Hematopoietic multipotent progenitor cell treated with erythropoietin and hydrocortisone succinate and interleukin-3 and kit ligand, for 17 days (in vitro differentiated cells): ENCODE data around the gene TXNDC17.
"Not testable (repeated sequence)": the region's sequence is repeated elsewhere in the genome, so short reads cannot be mapped to it uniquely, and the experiment has no call there.

Experiments
- DNase-seq: peaks from one replicate; pipeline ENCODE4 v3.0.0-alpha.2; 2015; ENCODE audit warnings: low spot score

The TXNDC17 gene

GRCh38 chr17:6637458-6637840, 3.4 kb upstream of the TXNDC17 start:
- DNase-seq, result no peak

GRCh38 chr17:6638046-6638908, 2.6 kb upstream of the TXNDC17 start:
- peak; percentile 43 for DNase-seq

GRCh38 chr17:6639014-6639585, 1.8 kb upstream of the TXNDC17 start:
- no peak for DNase-seq

- peak; percentile 18 for DNase-seq
Observed at GRCh38 chr17:6639586-6640535, 999 bp upstream of the TXNDC17 start.

GRCh38 chr17:6641247-6641863, 495 bp downstream of the TXNDC17 start:
- DNase-seq, result peak; percentile 15

- DNase-seq, result no peak
Observed at GRCh38 chr17:6642592-6642991, 1.7 kb downstream of the TXNDC17 start.

GRCh38 chr17:6643451-6644125, 2.7 kb downstream of the TXNDC17 start:
- no peak for DNase-seq

- DNase-seq, result peak; percentile 35
Observed at GRCh38 chr17:6648181-6648580, 7.3 kb downstream of the TXNDC17 start.

- DNase-seq, result peak; percentile 95
Observed at GRCh38 chr17:6651354-6651918, 10.6 kb downstream of the TXNDC17 start, which contains the start of the genes C17orf100 and MED31. Gene C17orf100, plus strand, starts transcription at chr17:6651762. Its CDS starts 152 bp downstream, at chr17:6651914. Gene MED31, minus strand, starts transcription at chr17:6651605. Its CDS starts 77 bp downstream, at chr17:6651528.

GRCh38 chr17:6651919-6652452, 11.1 kb downstream of the TXNDC17 start:
- no peak for DNase-seq

GRCh38 chr17:6654841-6655731, 14.2 kb downstream of the TXNDC17 start:
- DNase-seq, result no peak

GRCh38 chr17:6655732-6656361, 15.0 kb downstream of the TXNDC17 start:
- not testable (repeated sequence) for DNase-seq

- not testable (repeated sequence) for DNase-seq
Observed at GRCh38 chr17:6656797-6657632, 16.2 kb downstream of the TXNDC17 start.

GRCh38 chr17:6657633-6658287, 16.9 kb downstream of the TXNDC17 start:
- DNase-seq, result no peak

- DNase-seq, result not testable (repeated sequence)
Observed at GRCh38 chr17:6658411-6658810, 17.6 kb downstream of the TXNDC17 start.

- DNase-seq, result no peak
Observed at GRCh38 chr17:6660101-6660500, 19.2 kb downstream of the TXNDC17 start.

GRCh38 chr17:6660805-6661463, 20.1 kb downstream of the TXNDC17 start:
- DNase-seq, result no peak
